SK-N-SH (cell line): Measurements from ENCODE around the gene TJP1.

Experiments used
- CTCF ChIP-seq: fragments of 200-600 bp; sonication (generic); IDR thresholded peaks from 2 replicates; pipeline ENCODE4 v1.6.1; 2017; ENCODE audit warnings: antibody characterized with exemption, mild to moderate bottlenecking, moderate library complexity
- USF1 ChIP-seq: IDR thresholded peaks from 2 replicates; pipeline ENCODE4 v1.4.0; 2012; ENCODE audit warnings: low read depth, borderline replicate concordance

DNA sequence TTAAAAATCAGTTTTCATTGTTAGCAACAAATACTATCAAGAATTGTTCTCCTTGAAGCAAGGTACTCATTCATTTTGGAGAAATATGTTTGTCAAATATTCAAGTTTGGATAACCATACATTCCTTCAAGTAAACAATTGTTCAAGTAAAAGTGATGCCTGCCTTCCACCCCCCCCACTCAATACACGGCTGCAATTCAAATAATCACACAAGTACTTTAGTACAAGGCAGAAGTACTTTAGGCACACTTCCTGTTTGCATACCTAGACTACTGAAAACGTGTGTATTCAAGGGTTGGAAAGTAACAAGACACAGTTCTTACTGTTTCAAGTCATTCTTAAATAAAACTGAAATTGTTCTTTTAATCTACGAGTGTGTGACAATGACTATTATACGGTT is 45.4 kb downstream of the TJP1 start:
- no peak for TF ChIP-seq CTCF
- TF ChIP-seq USF1 = no peak
